HK-2 (cell line): ENCODE data around the gene CCNK.

Experiments
- DNase-seq: peaks from one replicate; pipeline ENCODE4 v3.0.0-alpha.2; 2018; ENCODE audit not compliant: unreplicated experiment

CCNK gene

DNA sequence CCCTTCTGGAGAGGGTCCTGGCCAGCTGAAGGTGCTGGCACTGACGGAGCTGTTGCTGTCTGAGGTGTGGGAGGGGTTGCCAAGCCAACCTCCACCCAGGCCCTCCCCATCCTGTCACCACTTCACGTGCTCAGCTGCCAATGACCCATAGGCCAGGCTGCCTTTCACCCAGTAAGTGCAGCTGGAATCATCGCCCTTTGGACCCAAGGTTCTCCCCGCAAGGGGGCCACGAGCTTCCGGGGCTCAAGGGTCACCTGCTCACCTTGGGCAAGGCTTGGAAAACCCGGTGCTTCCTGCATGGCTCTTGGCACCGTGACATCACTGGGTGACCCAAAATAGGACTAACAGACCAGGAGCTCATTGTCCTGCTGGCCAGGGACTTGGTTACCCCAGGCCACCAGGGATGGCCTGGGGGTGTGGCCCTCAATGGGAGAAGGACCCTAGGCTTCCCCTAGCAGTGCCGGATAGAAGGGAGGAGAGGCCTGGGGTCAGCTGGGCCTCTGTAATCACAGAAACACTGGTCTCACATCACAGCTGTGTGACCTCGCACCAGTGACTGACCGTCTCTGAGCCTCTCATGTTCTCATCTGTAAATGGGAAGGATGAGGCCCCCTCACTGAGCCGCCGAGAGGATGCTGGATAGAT lies 71.5 kb downstream of the CCNK start:
- no peak for DNase-seq

DNA sequence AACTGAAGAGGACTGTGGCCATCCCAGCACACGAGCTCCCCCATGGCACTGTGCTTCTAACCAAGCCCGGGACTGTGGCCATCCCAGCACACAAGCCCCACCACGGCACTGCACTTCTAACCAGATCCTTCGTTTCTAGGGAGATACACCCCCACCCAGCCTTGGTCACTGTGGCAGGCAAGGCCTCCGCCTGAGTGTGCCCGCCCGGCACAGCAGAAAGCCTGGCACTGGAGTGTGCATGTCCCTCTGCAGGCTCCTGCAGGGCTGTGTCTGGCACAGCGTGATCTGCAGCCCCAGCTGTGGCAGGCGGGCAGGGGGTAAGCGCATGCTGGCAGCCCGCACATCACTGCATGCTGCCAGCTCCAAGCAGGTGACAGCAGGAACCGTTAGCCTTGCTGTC lies 73.0 kb downstream of the CCNK start:
- DNase-seq = no peak

DNA sequence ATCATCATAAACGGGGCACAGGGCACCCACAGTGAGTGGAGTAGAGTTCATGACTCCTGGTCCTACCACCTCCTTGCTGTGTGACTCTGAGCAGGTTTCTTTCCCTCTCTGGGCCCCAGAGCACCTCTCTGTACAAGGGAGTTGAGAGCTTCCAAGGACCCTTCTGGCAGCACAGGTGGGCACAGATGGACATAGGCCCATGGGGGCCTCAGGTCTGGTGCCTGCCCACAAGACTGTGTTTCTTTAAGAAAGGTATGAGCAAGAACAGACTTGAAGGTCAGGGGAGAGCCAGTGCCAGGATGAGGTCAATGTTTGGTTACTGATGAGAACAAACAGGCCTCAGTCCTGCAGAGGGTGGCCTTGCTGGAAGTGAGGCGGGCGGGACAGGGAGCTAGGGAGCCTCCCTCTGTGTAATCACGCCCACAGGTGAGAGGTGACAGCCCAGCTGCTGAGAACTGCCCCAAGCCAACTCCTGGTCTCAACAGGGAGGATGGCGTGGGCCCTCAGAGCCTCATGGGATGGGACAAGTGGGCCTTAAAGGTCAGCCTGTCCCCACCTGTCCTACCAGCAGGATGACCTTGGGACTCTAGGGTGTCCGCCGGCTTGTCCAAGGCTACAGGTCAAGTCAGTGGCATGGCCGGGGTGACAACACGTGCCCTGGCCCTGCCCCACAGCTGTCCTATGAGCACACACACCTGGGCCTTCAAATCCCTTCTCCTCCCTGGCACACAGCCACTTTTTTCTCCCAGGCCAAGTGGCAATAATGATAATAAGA lies 73.7 kb downstream of the CCNK start:
- DNase-seq = no peak

DNA sequence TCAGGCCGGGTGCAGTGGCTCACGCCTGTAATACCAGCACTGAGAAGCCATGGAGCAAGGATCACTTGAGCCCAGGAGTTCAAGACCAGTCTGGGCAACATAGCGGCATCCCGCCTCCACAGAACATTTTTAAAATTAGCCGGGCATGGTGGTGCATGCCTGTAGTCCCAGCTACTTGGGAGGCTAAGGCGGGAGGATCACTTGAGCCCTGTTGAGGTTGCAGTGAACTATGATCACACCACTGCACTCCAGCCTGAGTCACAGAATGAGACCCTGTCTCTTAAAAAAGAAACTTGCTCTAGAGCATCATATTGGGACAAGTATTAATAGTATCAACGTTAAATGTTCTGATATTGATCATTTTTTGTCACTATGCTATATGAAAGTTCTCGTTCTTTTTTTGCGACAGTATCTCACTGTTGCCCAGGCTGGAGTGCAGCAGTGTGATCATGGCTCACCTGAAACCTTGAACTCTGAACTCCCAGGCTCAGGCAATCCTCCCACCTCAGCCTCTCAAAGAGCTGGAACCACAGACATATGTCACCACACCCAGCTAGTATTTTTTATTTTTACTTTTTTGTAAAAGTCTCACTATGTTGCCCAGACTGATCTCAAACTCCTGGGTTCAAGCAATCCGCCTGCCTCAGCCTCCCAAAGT lies 75.1 kb downstream of the CCNK start:
- DNase-seq = no peak

DNA sequence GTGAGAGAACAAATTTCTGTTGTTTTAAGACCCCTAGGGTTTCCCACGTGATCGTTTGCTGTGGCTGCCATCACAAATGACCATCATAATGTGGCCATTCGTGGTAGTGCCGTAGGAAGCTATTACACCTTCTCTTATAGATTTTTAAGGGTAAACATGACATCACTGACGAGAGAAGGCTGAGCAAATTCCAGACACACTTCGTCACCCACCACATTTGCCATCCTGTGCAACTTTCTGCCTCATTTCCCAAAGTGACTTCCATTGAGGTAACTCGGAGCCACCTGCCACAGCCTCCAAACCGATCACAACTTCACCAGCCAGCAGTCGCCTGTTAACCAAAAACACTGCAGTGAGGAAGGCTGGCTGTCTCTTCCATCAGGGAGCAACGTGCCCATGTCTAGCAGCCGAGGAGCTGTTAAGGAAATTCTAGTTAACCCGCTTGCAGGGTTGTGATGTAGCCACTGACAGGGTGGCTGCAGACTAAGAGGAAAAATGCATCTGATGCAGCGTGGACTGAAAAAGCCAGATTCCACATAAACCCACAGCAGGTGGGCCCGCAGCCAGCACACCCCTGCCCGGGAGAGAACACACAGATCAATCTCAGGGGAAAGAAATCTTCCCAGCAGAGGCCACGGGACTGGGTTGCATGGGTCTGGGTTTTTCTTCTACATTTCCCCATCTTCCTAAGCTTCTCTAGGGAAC lies 78.2 kb downstream of the CCNK start:
- no peak for DNase-seq

DNA sequence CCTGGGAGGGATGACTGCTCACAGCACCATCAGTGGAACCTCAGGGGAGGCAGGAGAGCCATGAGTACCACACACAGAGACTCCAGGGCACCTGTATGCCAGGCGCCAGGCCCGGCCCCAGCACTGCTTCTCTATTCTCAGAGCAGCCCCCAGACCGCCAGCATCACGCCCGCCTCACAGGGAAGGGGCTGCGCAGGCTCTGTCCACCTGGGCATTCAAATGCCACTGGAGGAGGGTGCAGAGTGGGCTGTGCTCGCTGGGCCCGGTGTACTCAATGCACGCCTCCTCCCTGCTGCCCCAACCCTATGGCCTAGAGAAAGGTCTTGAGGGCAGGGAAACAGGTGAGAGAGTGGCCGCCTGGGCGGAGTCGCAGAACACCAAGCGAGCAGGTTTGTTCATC lies 79.2 kb downstream of the CCNK start:
- no peak for DNase-seq

DNA sequence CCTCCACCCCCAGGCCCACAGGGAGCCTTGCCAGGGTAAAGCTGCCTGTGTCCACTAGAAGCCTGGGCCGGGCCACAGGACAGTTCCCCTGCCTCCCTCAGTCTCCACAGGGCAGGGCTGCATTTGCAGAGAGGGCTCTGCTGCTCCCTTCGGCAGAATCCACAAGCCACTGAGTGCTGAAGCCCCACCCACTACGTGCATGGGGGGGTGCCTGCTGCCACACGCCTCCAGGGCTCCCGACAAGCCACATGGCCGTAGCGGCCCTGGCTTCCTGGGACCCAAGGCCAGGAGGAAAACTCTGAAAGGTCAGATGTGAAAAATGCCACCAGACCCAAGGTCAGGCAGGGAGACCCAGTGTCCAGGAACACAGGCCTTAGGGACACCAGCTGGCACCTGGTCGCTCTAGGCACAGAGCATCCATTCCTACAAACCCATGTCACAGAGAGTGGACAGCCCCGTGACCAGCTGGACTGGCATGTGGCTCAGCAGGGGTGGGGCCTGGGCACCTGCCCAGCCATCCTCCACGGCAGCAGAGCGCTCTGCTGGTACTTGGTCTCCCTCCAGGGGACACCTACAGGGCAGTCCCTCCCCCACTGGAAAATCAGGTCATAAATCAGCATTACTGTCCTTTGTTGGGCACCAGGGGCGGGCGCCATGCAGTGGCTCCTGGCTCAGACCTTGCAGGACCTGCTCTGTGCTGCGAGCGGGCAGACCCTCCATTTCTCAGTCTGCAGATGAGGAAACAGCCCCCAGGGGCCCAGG lies 79.9 kb downstream of the CCNK start:
- no peak for DNase-seq

DNA sequence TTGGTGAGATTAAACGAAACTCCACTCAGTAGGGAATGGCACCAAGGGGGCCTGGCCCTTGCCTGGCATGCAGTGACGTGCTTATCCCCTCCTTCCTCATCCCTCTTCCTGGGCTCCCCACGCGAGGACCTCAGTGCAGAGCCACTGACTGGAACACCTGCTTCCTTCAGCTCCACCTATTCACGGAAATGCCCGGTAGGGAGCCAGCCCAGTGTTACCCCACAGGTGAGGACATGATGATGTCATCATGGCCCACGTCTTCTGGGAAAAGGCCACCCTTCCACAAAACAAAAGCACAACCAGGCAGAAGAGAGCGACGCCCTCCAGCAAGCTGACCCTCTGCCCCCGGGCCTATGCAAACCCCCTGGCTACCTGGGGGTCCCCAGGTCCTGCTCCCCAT lies 80.7 kb downstream of the CCNK start:
- DNase-seq = no peak
